HCT116 (cell line): Measurements from ENCODE around the gene KAZN.

Source experiments
- ATF3 ChIP-seq: IDR thresholded peaks from 2 replicates; pipeline ENCODE4 v1.6.1; 2012
- CBX3 ChIP-seq: IDR thresholded peaks from 2 replicates; pipeline ENCODE4 v1.6.1; 2012; ENCODE audit warnings: low read depth
- CTCF ChIP-seq, 3 experiments: fragments of 200-600 bp in 1 of 3; sonication (generic) in 1 of 3; IDR thresholded peaks in 2 of 3; conservative IDR thresholded peaks in 1 of 3; 2 replicates each; pipeline ENCODE4 v1.5.1; 2012 to 2017; ENCODE audit warnings: low read depth in 2 of 3, low read length in 2 of 3, antibody characterized with exemption in 1 of 3, borderline replicate concordance in 1 of 3, control low read depth in 1 of 3, mild to moderate bottlenecking in 1 of 3, mixed read lengths in 1 of 3, mixed run types in 1 of 3, moderate library complexity in 1 of 3; ENCODE audit not compliant: insufficient read depth in 1 of 3
- EZH2 ChIP-seq: fragments of 200-600 bp; sonication (generic); IDR thresholded peaks from 2 replicates; pipeline ENCODE4 v1.6.1; 2017; ENCODE audit warnings: antibody characterized with exemption, mixed run types
- EZH2phosphoT487 ChIP-seq: fragments of 200-600 bp; IDR thresholded peaks from 2 replicates; pipeline ENCODE4 v1.6.1; 2018; ENCODE audit warnings: antibody characterized with exemption, borderline replicate concordance
- MAX ChIP-seq: IDR thresholded peaks from 2 replicates; pipeline ENCODE4 v1.6.1; 2012
- POLR2A ChIP-seq: IDR thresholded peaks from 2 replicates; pipeline ENCODE4 v1.7.0; 2011; ENCODE audit warnings: borderline replicate concordance; ENCODE audit not compliant: insufficient read depth, insufficient read length; ENCODE audit errors: extremely low read depth
- POLR2AphosphoS5 ChIP-seq: IDR thresholded peaks from 2 replicates; pipeline ENCODE4 v1.6.1; 2011; ENCODE audit warnings: mild to moderate bottlenecking, low read depth, low read length, moderate library complexity
- REST ChIP-seq: IDR thresholded peaks from 2 replicates; pipeline ENCODE4 v1.6.1; 2012; ENCODE audit warnings: low read depth
- SRF ChIP-seq: IDR thresholded peaks from 2 replicates; pipeline ENCODE4 v1.6.1; 2012; ENCODE audit warnings: low read depth
- ZBTB33 ChIP-seq: IDR thresholded peaks from 2 replicates; pipeline ENCODE4 v1.6.1; 2011; ENCODE audit warnings: mild to moderate bottlenecking, low read length, moderate library complexity; ENCODE audit not compliant: insufficient replicate concordance; ENCODE audit errors: extremely low read depth
- ZNF274 ChIP-seq: fragments of 200-500 bp; sonication (Bioruptor generic); IDR thresholded peaks from 2 replicates; pipeline ENCODE4 v1.6.1; 2014; ENCODE audit warnings: mild to moderate bottlenecking, low read depth, low read length, inconsistent platforms

GRCh38 chr1:14954210-14954609 is 355.7 kb downstream of the KAZN start:
- no peak for TF ChIP-seq CTCF (IDR thresholded peaks at IDR 0.05 in 2 of 3, conservative IDR thresholded peaks at IDR 0.05 in 1 of 3; ENCODE audit: borderline replicate concordance in 1 of 3, insufficient read depth in 1 of 3, low read depth in 2 of 3, low read length in 2 of 3)
- TF ChIP-seq POLR2A: no peak
- TF ChIP-seq EZH2phosphoT487: no peak
- no peak for TF ChIP-seq ZBTB33
- TF ChIP-seq POLR2AphosphoS5: no peak
- no peak for TF ChIP-seq ATF3
- no peak for TF ChIP-seq CBX3
- TF ChIP-seq REST: no peak
- no peak for TF ChIP-seq ZNF274
- TF ChIP-seq EZH2: no peak
- TF ChIP-seq SRF: no peak
- TF ChIP-seq MAX: no peak
